HG02642 (cell line): ENCODE results near the gene CTSD.

ENCODE experiments used
- ATAC-seq: cut with Tn5 transposase; IDR thresholded peaks from one replicate; pipeline ENCODE4 v1.9.1; 2021; ENCODE audit warnings: mild to moderate bottlenecking; ENCODE audit not compliant: unreplicated experiment, poor library complexity

The CTSD gene

DNA sequence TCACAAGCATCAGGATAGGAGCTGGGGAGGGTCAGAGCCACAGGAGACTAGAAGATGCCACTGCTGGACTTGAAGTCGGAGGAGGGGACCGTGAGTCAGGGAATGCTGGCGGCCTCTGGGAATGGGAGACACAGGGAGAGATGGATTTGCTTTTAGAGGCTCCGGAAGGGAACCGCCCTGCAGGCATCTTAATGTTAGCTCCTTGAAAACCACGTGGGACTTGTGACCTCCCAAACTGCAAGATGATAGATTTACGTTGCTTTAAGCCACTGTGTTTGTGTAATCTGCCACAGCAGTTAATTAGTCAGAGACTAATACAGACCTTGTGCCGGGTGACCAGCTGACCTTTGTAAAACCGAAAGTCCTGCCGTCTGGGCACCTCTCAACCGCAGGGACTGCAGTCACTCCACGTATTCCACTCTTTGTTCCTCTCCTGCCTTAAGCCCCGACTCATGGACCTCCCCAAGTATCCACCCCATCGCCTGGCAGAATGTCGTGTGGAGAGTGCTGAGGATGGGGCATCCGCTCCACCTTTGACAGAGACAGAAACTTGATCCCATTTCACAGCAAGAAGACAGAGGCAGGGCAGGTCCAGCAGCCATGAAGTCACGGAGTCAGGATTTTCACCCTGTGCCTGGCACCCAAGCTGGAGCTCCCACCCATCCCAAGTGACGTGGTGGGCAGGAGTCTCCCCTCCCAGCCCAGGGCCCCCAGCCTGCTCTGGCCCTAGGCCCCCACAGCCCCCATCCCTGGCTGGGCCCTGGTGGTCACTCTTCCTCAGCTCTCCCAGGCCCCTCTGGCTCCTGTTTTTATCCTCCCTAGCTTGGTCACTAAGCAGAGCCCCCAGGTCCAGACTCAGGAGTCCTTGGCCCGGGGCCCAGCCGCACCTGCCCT lies 19.4 kb upstream of the CTSD start:
- ATAC-seq, result no peak

DNA sequence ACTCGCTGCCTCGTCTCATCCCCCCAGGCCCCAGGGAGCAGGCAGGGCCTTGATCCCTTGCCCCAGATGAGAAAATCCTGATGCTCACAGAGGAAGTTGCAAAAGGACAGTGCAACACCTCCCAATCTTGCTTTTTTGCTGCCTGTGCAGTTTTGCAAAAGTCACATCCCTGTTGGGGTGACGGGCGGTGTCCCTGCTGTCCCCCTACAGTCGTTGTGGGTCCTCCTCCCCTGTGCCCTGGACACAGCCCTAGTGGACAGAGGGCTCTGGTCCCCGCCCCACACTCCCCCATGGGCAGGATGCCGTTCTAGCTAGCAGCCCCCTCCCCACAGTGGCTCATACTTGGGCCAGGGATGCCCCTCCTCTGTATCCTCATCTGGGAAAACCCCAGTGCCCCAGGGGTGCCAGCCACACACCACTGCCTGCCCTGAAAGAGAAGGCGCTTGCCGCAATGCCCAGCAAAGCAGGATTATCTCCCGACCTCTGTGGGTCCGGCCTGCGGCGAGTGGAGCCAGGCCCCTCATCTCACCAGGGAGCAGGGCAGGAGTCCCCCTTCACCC lies 18.4 kb upstream of the CTSD start:
- no peak for ATAC-seq

DNA sequence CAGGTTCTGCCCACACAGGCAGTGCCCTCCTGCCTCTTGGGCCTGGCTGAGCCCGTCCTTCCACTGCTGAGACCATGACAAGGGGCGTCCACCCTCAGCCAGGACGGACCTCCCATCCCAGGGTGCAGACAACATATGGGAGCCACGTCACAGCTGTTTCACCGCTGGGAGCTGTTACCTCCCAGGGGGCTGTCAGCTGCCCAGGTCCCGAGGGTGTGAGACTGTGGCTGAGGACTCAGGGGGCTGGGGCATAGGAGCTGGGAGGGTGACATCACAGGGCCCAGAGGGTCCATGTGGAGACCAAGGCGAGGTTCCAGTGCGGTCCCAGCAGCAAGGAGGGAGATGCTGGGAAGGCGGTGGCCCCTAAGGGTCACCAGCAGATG lies 17.9 kb upstream of the CTSD start:
- ATAC-seq, result no peak

DNA sequence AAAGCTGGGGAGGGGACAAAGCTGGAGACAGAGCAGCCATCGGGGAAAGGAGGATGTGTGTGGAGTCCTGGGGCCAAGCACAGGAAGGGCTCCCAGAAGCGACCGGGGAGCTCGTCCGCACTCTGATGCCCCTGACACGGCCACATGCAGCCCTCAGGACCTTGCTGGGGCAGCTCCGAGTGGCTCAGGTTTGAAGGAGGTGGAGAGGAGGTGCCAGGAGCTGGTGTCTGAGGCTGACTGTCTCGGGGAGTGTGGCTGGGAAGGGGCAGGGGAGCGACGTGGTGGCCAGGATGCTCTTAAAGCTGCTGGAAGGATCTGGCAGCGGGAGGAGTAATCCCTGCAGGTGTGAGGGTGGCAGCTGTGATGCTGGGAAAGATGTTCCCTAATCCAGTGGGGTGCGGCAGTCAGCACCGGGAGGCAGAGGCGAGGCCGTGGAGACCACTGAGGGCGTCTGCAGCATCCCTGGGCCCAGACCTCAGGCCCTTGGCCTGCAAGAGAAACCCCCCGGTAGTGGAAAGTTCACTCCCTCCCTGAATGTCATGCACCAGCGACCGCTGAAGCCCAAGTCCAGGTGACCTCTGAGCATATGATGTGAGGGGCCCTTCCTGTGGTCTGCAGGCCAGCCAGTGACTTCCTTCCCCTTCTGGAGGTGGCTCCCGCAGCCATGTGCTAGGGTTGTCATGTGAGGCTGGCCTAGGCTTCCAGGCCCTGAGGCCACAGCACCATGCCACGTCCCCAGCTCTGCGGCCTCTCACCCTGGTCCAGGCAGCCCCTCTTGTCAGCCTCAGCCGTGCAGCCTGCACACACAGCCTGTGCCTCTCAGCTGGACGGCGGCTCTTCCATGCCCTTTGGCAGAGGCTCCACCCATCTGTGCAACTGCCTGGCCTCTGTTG lies 17.2 kb upstream of the CTSD start:
- ATAC-seq, result no peak

DNA sequence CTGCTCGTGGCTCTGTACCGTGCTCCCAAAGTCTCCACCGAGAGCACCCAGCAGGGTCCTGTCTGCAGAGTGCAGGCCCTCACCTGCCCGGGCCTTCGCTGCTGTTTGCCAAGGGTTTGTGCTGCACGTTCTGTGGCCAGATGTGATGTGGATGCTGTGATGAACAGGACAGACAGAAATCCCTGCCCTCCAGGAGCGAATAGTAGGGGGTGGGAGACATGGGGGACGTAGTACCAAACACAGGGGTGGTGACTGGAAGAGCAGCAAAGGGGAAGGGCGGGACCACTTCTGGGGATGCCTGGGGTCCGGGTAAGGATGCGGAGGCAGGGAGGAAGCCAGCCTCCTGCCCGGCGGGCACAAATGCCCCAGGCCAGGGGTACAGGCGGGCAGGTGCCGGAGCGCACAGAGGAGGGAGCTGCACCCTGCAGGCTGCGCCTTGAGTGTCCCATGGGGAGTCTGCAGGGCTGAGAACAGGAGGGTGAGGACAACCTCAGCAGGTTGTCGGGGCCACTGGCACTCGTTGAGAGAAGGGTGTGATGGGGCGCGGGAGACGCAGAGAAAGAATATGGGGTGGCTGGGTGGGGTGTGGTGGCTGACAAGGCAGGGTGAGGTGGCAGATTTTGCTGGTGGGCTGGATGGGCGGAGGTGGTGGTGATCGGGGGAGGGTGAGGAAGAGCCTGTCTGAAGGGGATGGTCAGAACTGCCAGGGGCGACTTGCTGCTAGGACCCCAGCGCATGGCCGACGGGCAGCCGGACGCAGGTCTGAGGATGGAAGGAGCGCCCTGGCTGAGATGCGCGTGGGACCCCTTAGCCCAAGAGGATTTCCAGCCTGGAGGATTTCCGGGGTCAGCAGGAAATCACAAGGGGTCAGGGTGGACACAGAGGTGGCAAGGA lies 16.3 kb upstream of the CTSD start:
- no peak for ATAC-seq

DNA sequence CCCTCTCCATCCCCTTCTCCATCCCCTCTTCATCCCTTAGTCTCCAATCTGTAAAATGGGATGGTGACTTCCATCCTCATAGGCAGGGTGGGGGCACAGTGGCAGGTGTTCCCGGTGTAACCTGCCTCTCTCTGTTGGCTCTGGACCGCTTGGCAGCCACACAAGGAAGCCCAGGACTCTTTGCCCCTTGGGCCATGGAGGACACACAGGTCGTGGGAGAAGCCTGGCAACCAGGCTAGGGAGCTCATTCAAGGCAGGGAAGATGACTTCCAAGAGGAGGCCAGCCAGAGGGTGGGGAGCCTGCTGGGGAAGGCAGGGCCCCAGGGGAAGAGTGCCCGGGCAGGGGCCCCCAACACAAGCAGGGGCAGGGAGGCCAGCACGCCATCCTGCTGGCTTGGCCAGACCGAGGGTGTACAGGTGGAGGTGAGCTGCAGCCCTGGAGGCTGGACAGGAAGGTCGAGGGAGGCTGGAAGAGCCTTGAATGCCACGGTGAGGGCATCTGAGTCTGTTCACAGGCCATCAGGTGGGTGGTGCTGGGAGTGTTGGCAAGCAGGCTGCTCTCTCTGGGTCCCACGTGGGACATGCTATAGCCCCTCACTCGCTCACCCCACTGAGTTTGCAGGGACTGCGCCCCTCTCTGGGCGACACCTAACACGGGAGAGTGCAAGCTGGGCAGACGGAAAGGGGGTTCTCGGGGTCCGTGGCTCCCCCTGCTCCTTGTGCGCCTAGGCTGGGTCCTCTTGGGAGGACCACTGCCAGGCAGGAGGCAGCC lies 15.5 kb upstream of the CTSD start:
- no peak for ATAC-seq

DNA sequence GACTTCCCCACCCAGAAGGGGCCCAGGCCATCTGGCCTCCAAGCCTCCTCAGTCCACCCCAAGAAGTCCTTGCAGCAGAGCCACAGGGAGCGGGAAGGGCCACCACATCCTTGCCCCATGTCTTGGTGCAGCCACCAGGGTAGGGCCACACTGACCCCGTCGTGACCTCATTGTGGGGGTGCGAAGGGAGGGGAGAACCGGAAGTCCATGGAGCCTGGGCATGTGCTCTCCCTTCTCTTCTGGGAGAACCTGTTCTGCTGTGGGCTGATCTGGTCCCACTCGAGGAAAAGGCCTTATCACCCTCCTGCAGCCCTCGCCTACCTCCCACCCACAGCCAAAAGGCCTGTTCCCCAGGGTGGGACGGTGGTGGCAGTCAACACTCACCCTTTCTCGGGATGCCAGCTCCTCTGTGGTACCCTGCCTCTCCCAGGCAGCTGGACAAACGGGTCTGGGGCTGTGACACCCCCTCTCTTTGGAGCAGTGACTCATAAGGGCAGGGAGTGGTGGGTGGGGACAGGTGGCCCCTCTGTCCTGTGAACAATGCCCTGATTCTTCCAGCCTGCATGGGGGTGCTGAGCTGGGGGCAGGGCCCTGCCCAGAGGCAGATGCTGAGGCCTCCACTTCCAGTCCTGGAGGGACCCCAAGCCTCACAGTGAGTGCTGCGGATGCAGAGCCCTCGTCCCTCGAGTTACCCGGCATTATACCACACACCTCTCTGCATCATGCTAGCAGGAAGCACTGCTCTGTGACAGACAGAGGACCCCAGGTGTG lies 14.6 kb upstream of the CTSD start:
- no peak for ATAC-seq

DNA sequence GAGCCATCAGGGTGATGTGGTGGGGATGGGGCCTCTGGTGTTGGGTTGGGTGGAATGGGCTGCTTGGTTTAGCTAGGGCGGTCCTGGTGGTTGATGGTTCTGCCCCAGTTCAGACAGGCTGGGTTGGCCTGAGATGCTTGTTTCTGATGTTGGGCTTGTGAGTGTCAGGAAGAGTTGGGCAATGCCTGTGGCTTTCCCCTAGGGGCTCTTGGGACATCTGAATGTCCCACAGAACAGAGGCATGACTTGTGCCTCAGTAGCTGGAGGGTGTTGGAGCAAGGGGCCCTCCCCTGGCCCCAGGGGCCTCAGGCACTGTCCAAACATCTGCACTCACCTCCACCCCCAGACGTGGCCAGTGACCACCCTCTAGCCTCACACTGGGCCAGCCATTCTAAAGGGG lies 14.0 kb upstream of the CTSD start:
- no peak for ATAC-seq

DNA sequence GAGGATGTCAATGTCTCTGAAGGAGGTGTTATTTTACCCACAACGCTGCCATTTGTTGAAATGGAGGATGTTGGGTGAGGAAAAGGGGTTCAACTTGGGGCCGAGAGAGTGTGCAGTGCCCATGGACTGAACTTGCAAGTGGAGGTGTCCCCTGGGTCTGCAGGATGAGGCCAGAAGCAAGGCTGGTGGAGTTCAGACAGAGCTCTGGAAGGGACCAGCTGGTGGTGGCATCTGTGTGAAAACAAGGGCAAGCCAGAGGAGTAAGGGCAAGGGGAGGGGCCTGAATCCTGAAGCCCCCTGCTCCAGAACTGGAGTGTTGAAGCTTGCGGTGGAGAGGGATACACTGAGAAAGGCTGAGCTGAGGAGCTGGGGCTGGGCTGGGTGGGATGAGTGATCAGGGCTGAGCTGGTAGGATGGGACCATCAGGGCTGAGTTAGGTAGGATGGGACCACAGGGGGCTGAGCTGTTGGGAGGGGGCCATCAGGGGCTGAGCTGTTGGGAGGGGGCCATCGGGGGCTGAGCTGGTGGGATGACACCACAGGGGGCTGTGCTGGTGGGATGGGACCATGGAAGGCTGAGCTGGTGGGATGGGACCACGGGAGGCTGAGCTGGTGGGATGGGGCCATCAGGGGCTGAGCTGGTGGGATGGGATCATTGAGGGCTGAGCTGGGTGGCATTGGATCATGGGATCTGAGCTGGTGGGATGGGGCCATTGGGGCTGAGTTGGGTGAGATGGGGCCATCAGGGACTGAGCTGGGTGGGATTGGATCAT lies 13.4 kb upstream of the CTSD start:
- ATAC-seq, result no peak

DNA sequence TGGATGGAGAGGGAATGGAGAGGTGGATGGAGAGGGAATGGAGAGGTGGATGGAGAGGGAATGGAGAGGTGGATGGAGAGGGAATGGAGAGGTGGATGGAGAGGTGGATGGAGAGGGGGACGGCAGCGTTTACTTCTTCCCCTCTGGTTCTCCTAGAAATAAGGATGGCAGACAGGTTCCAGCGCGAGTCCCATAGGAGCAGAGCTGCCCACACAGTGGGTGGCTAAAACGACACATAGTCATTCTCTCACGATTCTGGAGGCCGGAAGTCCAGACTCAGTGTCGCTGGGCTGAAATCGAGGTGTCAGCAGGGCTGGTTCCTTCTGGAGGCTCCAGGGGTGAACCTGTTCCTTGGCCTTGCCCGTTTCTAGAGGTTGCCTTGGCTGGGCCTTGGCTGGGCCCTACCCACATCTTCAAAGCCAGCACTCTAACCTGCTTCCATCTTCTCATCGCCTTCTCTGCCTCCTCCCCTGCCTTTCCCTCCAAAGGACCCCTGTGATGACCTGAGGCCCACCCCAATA lies 12.7 kb upstream of the CTSD start:
- ATAC-seq, result no peak

DNA sequence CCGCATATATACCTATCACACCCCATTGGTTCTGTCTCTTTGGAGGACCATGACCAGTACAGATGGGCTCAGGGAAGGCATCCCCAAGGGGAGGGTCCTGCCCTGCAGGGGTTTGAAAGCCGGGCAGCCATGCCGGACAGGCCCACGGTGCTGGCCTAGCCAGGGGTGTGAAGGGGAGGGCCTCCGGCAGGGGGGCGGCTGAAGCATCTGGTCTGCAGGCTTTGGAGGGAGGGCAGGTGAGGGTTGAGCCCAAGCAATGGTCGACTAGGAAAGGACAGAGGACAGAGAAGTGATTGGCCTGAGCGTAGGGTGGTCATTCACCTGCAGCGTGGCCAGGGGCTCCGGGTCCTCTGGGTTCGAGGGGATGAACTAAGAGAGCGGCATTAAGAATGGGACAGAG lies 11.2 kb upstream of the CTSD start:
- ATAC-seq, result no peak

DNA sequence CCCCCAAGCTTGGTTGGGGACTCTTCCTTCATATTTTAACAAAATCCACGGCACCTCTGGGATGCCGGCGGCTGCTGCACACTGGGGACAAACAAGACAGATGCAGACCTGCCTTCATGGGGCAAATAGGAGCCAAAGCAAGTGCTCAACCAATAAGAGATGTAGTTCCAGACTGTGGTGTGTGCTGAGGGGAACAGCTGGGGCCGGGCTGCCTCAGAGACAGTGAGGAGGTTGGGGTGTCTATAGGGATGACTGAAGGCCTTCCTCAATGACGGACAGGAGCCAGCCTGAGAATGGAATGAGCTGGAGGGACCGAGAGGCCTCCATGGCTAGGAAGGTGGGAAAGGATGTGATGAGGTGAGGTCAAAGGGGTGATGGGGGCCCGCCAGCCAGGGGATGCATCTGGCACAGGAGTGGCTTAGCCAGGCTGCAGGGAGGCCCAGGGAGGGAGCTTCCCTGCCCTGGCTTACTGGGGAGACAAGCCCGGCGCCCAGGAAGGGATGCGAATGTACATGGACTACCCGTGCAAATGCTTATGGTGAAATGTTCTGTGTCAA lies 10.3 kb upstream of the CTSD start:
- ATAC-seq, result no peak

DNA sequence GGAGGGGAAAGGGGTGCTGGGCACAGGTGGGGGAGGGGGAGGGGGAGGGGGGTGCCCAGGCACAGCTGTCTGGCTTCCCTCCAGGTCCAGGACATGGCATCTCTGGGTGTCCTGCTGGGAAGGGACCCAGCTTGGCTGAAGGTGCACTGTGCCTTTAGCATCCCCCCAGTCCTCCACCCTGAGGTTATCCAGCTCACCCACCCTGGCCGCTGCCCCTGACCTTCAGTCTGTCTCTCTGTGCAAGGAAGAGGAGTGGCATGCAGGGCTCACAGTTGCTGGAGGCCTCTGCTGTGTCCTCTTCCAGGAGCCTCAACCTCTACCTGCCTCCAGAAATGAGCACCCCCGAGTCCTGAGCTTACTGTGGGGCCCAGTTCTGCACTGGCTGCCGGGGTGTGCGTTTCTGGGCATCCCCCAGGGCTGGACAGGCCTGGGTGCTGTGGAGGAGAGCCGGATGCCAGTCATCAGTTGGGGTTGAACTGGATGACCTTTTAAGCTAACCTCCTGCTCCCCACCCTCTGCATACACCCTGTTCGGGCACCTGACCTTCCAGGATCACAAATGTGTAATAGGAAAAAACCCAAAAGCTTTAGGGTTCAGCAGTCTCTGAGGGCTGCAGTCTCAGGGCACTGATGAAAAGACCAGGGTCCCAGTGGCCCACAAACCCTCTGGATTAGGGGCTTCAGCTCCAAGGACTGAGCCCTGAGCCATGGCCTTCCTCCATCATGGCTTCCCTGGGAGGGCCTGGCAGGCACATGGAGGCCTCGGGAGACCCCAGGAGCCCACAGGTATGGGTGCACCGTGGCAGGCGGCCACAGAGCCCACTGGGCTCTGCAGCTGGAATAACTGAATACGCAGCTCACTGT lies 9.6 kb upstream of the CTSD start:
- no peak for ATAC-seq

DNA sequence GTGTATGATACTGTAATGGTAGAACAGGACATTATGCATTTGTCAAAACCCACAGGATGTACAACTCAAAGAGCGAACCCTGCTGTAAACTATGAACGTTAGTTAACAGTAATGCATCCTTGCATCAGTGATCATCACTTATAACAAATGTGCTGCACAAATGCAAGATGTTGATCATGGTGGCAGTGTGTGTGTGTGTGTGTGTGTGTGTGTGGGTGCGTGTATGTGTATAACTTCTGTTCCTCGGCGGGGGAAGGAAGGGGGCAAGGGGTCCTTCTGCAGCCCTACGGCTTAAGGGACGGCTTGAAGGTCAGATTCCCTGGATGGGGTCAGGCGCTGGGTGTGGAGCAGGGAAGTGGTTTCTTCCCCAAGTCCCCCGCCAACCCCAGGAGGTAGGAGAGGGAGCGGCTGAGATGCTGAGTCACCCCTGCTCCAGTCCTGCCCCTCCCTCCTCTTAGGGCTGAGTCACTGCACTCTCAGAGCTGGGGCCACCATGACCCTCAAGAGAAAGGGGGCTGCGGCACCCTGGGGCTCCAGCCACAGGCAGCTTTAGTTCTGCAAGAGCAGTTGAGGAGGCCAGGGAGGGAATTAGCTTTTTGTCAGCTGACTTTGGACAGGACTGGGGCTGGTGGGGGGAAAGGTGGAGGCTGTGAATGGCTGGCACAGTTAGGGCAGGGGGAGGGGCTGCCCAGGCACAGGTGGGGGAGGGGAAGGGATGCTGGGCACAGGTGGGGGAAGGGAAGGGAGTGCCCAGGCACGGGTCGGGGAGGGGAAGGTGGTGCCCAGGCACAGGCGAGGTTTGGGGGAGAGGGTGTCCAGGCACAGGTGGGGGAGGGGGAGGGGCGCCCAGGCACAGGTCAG lies 8.8 kb upstream of the CTSD start:
- ATAC-seq, result no peak

DNA sequence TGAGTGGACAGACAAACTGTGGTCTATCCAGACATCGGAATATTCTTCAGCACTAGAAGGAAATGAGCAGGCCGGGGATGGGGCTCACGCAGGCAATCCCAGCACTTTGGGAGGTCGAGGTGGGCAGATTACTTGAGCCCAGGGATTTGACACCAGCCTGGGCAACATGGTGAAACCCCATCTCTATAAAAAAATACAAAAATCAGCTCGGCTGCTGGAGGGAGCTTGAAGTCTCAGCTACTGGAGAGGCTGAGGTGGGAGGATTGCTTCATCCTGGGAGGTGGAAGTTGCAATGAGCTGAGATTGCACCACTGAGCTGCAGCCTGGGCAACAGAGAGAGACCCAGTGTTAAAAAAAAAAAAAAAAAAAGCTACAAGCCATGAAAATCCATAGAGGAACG lies 8.0 kb upstream of the CTSD start:
- no peak for ATAC-seq

DNA sequence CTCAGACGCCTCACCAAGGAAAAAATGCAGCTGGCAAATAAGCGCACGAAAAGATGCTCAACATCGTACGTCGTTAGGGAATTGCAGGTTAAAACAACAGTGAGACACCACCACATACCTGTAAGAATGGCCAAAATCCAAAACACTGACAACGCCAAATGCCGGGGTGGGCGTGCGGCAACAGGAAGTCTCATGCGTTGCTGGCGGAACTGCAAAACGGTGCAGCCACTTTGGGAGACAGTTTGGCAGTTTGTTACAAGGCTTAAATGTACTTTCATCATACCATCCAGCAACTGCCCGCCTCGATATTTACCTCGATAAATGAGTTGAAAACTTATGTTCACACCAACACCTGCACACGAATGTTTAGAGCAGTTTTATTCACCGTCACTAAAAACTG lies 7.5 kb upstream of the CTSD start:
- ATAC-seq, result no peak
